ENCODE results near the gene DIP2C.
A peak's percentile ranks its signal among the peaks of the same experiment; 100 is the strongest.
"Not testable (repeated sequence)": the region's sequence is repeated elsewhere in the genome, so short reads cannot be mapped to it uniquely, and the experiment has no call there.

DIP2C gene

DNA sequence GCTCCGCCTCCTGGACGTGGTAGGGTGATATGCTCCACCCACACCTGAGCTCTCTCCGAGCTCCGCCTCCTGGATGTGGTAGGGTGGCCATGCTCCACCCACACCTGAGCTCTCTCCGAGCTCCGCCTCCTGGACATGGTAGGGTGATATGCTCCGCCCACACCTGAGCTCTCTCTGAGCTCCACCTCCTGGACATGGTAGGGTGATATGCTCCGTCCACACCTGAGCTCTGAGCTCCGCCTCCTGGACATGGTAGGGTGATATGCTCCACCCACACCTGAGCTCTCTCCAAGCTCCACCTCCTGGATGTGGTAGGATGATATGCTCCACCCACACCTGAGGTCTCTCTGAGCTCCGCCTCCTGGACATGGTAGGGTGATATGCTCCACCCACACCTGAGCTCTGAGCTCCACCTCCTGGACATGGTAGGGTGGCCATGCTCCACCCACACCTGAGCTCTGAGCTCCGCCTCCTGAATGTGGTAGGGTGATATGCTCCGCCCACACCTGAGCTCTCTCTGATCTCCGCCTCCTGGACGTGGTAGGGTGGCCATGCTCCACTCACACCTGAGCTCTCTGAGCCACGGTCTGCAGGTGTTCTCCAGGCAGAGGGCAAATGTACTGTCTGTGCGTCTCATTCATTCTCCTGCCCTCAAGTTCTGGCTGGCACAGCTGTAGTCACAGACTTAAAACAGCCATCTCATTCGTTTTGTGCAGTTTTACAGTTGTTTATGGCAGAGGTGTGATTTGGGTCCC is 252.4 kb downstream of the DIP2C start:
- no peak for DNase-seq

DNA sequence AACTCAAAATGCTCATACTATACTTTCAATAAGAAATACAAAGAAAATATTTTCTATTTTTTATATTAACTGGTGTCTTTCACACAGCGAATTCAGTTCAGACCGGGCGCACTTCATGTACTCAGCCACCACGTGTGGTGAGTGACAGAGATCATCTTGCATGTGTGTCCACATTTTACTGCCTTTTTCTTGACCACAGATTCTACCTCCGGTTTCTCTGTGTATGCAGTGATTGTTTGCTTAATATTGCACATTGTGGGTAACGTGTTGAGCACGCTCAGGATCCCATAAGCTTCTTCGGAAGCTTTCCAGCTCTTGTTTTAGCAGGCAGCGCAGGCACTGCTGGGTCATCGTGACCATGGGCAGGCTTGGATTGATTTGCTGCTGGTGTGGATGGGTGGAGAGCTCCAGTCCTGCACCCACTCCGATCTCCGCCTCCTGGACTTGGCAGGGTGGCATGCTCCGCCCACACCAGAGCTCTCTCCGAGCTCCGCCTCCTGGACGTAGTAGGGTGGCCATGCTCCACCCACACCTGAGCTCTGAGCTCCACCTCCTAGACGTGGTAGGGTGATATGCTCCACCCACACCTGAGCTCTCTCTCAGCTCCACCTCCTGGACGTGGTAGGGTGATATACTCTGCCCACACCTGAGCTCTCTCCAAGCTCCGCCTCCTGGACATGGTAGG is 253.3 kb downstream of the DIP2C start:
- DNase-seq, result no peak

DNA sequence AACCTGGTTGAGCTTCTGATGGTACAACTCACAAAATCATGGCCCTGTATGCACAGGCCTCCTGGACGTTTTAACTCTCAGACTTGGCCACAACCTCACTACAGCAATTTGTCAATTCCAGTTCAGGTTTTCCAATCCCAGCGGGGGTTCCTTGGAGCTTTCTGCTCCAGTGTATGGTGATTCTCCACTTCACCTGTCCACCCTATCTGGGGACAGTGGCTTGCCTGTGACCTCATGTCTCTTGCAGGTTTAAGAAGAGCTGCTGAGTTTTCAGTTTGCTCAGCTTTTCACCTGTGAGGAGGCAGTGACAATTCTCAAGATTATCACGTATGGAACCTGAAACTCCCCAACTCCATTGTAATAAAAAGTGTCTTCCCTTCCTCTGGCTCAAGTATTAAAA is 254.1 kb downstream of the DIP2C start:
- DNase-seq, result no peak

DNA sequence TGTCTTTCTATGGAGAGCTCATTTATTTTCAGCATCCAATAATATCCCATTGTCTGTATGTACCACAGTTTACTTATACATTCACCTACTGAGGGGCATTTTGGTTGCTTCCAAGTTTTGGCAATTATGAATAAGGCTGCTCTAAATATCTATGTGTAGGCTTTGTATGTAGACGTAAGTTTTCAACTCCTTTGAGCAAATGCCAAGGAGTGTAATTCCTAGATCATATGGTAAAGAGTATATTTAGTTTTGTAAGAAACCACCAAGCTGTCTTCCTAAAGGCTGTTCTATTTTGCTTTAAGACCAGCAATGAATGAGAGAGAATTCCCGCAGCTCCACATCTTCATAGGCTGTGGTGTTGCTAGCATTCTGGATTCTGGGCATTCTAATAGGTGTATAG is 259.8 kb downstream of the DIP2C start:
- DNase-seq, result no peak

DNA sequence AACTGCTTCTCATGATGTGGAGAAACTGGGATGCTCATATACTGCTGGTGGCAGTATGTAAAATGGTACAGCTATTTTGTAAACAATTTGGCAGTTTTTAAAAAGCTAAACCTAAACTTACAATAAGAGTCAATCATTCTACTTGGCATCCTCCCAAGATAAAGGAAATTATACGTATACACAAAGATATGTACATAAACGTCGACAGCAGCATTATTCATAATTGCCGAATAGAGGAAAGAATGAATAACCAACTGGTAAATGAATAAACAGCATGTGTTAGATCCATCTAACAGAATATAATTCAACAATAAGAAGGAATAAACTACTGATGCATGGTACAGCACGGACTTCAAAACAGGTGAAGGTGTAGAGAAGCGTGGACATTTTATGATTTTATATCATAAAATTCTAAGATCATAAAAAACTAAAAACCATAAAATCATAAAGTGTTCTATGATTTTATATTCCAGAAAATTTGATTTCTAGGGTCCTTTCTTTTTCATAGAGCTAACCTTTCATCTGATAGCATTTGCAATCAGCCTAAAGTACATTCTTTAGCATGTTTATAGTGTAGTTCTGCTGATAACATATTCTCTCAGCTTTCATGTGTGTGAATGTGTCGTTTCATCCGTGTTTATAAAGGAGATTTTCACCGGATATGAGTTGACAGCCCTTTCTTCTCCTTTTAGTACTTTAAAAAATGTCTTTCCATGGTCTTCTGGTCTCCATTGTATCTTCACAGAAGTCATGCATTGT is 261.5 kb downstream of the DIP2C start:
- DNase-seq, result no peak

DNA sequence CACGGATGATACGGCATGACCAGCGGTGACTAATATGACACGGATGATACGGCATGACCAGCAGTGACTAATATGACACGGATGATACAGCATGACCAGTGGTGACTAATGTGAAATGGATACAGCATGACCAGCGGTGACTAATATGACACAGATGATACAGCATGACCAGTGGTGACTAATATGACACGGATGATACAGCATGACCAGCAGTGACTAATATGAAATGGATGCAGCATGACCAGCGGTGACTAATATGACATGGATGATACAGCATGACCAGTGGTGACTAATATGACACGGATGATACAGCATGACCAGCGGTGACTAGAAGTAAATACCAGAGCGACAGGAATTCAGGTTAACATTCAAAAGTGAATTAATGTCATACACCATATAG is 264.1 kb downstream of the DIP2C start:
- peak; percentile 21 for DNase-seq

DNA sequence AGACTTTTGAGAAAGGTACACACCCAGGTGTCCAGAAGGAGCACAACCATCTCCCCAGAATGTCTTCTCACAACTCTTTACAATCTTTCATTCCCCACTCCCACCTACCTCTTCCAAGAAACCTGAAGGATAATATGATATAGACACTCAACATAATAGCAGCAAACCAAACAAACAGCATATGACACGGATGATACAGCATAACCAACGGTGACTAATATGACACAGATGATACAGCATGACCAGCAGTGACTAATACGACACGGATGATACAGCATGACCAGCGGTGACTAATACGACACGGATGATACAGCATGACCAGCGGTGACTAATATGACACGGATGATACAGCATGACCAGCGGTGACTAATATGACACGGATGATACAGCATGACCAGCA is 264.7 kb downstream of the DIP2C start:
- DNase-seq, result not testable (repeated sequence)

DNA sequence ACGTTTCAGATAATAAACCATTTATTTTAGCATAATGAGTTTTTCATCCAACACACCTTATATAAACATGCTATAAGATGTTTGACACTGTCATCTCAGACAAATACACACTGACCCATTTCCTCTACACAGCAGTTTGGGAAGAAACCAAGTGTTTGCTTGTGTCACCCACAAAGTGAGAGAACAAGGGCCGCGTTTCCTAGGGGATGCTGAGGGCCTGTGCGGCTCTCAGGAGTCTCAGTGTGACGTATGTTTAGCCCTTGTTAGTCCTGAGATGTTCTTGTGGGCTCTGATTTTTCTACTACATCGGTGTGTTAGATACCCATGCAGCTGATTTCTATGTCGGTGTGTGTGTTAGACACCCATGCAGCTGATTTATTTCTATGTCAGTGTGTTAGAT is 266.3 kb downstream of the DIP2C start:
- no peak for DNase-seq

DNA sequence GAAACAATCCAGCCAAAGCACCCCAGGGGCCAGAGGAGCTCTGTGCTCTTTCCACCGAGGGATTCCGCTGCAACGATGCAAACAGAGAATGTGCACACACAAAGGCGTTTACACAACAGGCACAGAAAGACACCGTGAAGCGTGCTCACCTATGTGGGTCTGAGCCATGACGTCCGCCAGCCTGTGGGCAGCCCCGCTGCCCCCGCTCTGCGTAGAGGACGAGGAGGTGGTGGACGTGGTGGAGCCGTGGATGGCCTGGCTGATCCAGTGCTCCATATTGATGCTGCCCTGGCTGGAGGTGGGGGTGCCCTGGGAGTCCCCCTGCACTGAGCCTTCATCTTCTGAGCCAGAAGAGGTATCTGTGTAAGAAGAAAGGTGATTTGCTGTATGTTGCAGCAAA is 266.8 kb downstream of the DIP2C start:
- DNase-seq, result no peak

DNA sequence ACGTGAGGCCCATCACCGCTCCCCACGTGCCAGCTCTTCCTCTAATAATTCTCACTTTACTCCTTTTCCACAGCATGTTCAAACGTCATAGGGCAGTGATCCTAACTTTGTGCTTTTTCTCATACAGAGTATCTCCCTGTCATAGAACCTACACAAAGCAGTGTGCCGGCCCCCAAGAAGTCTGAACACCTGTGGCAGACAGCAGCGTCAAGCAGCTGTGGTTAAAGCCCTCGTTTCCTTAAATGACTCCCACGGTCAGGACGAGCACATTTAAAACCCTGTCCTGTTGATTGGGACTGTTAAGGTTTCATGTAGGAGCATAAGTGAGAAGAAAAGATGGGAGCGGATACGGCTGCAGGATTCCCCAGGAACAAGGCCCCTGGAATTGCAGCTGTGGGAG is 267.2 kb downstream of the DIP2C start:
- DNase-seq, result no peak

DNA sequence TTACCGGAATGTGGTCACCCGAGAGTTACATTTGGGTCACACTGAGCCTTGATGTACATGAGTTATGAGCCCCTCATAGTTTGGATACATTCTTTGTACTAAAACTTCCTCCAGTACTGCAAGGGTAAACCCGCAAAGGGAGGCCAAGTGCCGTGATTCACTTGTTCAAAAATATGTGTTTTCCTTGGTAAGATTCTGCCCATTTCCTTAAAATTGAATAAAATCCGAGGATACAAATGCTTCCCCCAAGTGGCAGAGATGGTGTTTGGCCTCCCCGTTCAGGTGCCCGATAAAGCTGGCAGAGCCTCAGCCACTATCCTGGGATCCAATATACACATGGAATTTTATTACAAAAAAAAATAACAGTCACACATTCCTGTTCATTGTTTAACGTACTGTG is 268.3 kb downstream of the DIP2C start:
- no peak for DNase-seq

DNA sequence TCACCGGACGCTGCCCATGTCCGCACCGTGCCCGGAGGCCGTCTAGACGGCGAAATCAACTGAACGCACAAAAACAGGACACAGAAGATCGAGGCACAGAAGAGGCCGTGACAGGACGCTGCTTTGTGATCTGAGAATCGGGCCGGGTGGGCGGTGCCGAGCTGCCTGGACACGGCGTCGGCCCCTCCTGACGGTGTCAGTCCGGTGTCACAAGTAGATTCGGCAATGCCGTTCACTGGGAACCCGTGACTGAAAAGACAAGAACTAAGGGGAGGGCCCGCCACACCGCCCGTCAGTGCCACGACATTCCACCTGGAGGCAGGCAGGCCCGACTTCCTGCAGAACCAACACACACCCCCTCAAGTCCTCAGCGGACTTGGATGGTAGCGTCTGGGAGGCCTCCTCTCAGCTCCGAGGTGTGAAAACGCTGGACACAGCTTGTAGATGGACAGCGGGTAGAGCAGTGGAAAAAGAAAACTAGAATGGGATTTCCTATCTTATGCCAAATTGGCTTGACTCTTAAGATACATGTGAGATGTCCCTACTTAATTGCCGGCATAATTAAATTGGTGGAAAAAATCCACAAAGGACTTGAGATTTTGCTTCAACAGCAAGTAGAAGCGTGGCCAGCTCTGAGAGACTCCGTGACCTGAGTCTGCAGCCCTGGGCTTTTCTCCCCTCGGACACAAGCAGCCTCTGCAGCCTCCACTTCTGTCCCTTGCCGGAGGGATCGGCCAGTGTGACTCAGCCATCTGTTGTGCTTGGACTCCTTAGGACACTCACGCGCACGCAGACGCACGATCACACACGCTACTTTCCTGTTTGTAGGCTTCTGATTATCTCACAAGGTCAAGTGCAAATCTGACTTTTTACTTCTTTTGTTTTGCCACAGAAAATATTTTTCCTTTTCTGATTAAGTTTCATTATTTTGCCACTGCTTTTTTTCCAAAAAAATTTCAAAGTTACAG is 269.0 kb downstream of the DIP2C start:
- DNase-seq, result no peak

DNA sequence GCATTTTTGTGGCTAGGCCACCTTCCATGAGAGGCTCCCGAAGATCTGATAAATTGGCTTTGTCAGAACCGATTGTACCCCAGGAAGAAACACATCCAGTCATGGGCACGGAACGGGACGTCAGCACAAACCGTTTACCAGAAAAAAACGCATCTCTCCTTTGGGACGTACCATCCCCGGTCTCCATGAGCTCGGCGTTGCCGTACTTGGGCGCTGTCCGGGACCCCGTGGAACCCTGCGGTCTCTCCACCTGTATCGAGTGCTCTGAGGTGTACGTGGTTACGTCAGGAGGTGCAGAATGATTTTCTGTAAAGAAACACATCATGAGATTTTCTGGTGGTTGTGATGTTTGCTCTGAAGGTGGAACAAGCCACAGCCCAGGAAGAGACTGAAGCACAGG is 270.6 kb downstream of the DIP2C start:
- no peak for DNase-seq

DNA sequence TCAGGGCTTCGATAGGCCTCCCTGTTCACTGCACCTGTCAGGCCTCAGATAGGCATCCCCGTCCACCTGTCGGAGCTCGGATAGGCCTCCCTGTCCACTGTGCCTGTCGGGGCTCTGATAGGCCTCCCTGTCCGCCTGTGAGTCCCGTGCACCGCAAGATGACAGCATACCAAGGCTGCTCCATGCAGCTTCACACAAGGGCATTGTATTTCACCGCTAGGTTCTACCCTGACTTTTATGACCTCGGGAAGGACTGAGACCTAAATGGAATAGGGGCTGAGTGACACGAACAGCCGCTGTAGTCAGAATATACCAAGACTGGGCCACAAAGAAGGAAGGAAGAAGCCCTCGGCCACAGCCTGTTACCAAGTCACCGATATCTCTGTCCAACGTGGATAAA is 271.2 kb downstream of the DIP2C start:
- no peak for DNase-seq

DNA sequence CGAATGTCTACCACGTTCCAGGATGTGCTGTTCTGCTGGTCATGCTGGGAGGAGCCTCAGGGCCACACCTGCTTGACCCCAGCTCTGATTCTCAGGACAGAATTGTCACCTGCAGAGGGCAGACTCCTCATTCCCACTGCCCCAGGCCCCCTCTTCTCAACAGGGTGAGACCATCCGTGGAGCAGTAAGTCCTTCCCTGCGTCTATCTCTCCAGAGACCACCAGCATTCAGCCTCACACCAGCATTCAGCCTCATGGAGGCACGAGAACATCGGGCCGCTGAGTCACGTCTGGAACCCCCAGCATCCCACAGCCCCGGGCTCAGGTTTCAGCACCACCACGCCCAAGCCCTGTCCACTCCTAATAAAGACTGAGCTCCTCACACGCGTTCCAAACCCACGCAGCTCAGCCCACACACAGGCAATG is 273.4 kb downstream of the DIP2C start:
- no peak for DNase-seq

DNA sequence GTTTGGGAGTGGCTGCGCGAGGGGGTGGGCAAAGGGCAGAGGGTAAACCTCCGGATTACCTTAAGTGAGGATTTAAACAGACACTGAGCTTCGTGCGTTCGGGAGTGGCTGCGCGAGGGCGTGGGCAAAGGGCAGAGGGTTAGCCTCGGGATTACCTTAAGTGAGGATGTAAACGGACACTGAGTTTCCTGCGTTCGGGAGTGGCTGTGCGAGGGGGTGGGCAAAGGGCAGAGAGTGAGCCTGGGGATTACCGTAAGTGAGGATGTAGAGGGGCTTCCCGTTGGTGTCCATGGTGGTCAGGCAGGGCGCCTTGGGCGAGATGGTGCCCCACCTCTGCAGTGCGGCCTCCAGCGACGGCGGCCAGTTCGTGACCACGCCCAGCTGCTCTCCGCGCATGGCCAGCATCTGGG is 275.8 kb downstream of the DIP2C start:
- no peak for DNase-seq

DNA sequence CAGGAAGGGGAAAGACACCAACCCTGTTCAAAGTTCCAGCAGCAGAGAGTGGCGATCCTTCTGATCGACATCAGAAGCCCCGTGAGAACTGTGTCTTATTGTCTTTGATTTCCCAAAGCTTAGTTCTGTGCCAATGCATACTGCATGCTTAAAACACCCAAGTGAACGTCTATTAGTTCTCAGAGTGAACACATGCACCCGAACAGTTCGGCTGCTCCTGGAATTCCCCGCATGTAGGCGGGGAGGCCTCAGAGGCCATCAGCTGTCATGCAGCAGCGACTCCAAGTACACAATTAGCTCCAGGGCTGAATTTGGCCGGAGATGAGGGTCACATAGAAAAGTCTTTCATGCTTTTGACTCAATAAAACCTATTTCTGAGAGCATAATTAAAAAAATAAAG is 277.4 kb downstream of the DIP2C start:
- no peak for DNase-seq

DNA sequence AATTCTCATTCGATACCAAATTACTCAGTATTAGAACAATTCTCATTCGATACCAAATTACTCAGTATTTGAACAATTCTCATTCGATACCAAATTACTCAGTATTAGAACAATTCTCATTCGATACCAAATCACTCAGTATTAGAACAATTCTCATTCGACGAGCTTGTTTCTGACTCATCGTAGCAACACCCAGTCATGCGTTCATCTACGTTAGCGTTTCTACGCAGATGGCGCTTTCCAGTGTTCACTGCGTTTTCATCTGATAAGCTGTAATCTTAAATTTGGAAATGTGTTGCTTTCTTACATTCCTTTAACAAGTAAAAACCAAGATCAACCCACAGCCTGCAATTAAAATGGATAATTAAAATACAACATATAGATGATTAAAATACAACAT is 277.9 kb downstream of the DIP2C start:
- no peak for DNase-seq

DNA sequence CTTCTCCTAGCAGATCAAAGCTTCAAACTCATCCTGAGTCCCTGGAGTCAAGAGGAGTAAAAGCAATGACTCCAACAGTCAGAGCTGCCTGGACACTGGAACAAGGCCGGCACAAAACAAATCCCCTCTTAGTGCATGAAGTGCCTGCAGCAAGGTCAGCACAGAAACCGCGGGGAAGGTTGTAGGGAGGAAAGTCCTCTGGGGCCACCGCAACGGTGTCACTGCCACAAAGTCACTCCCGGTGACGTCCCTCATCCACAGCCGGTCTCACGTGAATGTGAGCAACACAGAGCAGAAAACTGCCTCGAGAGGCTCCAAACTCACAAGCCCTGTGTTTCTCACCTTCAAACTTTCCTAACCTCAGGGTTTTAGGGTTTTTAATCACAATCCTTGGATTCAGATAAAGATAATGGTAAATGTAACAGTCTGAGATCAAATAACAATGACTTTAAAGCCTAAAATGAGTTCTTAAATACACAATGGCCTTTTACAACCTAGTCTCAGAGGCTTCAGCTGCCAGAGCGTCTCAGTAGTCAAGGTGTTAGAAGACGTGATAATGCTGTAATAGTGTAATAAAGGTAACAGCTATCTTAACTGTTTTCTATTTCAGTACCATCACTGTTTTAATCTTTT is 279.9 kb downstream of the DIP2C start:
- no peak for DNase-seq

DNA sequence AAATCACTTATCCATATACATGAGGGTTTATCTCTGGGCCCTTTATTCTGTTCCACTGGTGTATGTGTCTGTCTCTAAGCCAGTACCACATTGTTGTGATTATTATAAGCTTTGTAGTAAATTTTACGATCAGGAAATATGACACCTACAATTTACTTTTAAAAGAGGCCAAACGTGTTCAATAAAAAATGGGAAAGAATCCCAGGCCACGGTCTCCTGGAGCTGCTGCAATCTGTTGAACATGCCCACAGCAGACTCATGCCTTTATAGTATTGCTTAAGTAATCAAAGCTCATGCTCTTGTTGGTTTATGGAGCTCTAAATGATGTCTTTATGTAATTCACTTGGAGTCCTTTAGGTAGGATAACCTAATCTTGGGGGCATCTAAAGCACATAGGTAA is 281.2 kb downstream of the DIP2C start:
- no peak for DNase-seq

DNA sequence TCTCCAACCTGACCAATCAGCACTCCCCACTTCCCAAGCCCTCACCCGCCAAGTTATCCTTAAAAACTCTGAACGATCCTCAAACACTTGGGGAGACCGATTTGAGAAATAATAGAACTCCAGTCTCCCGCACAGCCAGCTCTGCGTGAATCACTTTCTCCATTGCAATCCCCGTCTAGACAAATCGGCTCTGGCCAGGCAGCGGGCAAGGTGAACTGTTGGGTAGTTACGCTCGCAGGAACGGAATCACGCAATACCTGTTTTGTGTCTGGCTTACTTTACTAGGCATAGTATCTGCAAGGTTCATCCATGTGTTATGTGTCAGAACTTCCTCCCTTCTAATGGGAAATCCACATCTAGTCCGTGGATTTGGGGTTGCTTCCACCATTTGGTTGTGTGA is 282.5 kb downstream of the DIP2C start:
- no peak for DNase-seq

DNA sequence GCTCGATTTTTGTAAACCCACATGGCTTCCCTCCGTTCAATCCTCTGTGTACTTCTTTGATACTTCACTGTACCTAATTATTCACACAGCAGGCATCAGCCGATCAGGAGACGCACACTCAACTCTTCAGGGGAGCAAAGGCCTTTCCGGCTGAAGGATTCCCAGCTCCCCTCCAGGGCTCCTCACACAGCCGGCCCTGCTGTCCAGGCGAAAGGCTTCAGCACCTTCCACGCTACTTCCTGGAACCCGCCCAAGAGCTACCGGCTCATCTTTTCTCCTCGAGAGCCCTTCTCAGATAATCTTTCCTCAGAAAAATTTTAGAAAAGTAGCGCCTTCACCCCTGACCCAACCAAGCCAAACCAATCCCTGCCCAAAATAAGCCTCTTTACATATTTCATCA is 283.8 kb downstream of the DIP2C start:
- no peak for DNase-seq
